Activated CD4-positive, alpha-beta memory T cell treated with anti-CD3 and anti-CD28 coated beads for 36 hours (primary cell): ENCODE measurements around the gene EVI5. TPM values are rescaled to one million over a fixed set of nuclear protein-coding genes. Genes with fewer than 3 reads are reported as not detected.
"Not testable (repeated sequence)": the region's sequence is repeated elsewhere in the genome, so short reads cannot be mapped to it uniquely, and the experiment has no call there.

Experiments used
- CTCF ChIA-PET: fragments of 350-600 bp; sonication (Branson Sonifier 250); formaldehyde crosslinking; loops from one replicate; lab custom pipeline; 2021; ENCODE audit warnings: antibody characterized with exemption, inconsistent platforms; lab: Charles Lee
- POLR2A ChIA-PET: fragments of 350-600 bp; sonication (Branson Sonifier 250); formaldehyde crosslinking; loops from one replicate; lab custom pipeline; 2021; ENCODE audit warnings: antibody characterized with exemption; lab: Charles Lee
- DNase-seq: peaks from one replicate; pipeline ENCODE4 v3.0.0-alpha.2; 2020
- H3K27ac Mint-ChIP-seq: one replicate; pipeline ENCODE4 v1.8.0; 2021; ENCODE audit warnings: mixed read lengths
- H3K27me3 Mint-ChIP-seq: one replicate; pipeline ENCODE4 v1.8.0; 2021; ENCODE audit warnings: mixed read lengths
- H3K36me3 Mint-ChIP-seq: one replicate; pipeline ENCODE4 v1.8.0; 2021; ENCODE audit warnings: mixed read lengths
- H3K4me1 Mint-ChIP-seq: one replicate; pipeline ENCODE4 v1.8.0; 2021; ENCODE audit warnings: low read depth, mixed read lengths
- H3K4me3 Mint-ChIP-seq: one replicate; pipeline ENCODE4 v1.8.0; 2021; ENCODE audit warnings: mild to moderate bottlenecking, mixed read lengths
- H3K9me3 Mint-ChIP-seq: one replicate; pipeline ENCODE4 v1.8.0; 2021; ENCODE audit warnings: mixed read lengths
- intact Hi-C: fragments of 100-400 bp; cut with micrococcal nuclease; formaldehyde crosslinking; loops from one replicate; pipeline ENCODE4 v1.15.1; 2023
- total RNA-seq, 2 experiments: library from RNA; stranded (reverse); gene quantifications; one replicate each; pipeline ENCODE4 v1.2.3, GENCODE V29; 2021

Gene EVI5
- total RNA-seq, 2 experiments from 2014 or later = 36.0 to 37.2 TPM

DNA sequence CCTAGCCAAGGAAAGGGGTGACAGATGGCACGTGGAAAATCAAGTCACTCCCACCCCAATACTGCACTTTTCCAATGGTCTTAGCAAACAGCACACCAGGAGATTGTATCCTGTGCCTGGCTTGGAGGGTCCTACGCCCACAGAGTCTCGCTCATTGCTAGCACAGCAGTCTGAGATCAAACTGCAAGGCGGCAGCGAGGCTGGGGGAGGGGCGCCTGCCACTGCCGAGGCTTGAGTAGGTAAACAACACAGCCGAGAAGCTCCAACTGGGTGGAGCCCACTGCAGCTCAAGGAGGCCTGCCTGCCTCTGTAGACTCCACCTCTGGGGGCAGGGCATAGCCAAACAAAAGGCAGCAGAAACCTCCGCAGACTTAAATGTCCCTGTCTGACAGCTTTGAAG is 195.5 kb downstream of the EVI5 start:
- H3K4me3 Mint-ChIP-seq, DNase-seq, H3K27me3 Mint-ChIP-seq, POLR2A ChIA-PET: not testable (repeated sequence)
- peaks cover 15% of the 10 kb centered on the region for H3K36me3 Mint-ChIP-seq
- H3K9me3 Mint-ChIP-seq = peaks cover 18% of the 10 kb centered on the region
- CTCF ChIA-PET = interaction anchor here (1.6 kb wide), 1 partner anchor 115 kb away, joined by 5 read pairs; no protein-coding TSS in a partner anchor
- H3K27ac Mint-ChIP-seq = peak overlapping the region; percentile 21
- peaks cover 35% of the 10 kb centered on the region for H3K4me1 Mint-ChIP-seq
- intact Hi-C loops = loop anchor here (5.0 to 10.0 kb wide), 6 partner anchors 222 to 837 kb away; partner anchors contain the start of genes DIPK1A, MTF2 and RPL5

DNA sequence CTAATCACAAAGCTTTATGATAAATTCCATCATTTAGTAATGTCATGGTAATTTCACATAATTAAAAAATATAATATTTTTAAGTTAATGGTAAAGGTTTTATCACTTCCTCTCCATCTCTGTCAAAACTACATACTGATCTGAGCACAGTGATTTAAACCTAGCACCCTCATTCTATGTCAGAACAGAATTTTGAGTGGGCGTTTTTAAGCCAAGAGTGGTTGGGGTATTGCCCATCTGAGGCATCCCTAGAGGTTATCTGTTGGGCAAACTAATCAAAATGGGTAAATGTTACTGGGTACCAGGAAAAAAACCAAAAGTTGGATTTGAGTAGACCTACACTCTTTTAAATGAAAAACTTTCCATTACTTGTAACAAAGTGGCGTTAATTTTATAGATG is 197.5 kb downstream of the EVI5 start:
- intact Hi-C loops = loop anchor here (5.0 to 10.0 kb wide), 6 partner anchors 220 to 835 kb away; partner anchors contain the start of genes DIPK1A, MTF2 and RPL5
- DNase-seq = peak; percentile 70
- peaks cover 39% of the 10 kb centered on the region for H3K4me1 Mint-ChIP-seq

DNA sequence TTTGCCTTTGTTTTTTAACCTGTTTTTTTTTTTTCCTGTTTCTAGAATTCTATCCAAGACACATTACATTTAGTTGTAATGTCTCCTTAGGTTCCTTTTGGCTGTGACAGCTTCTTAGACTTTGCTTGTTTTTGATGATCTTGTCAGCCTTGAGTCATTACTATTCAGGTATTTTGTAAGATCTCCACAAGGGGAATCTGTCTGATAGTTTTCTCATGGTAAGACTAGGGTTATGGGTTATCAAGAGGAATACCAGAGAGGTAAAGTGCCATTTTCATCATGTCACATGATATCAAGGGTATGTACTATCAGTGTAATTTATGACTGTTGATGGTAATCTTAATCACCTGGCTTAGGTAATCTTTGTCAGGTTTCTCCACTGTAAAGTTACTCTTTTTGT is 199.1 kb downstream of the EVI5 start:
- no peaks in the 10 kb centered on the region for H3K27me3 Mint-ChIP-seq
- CTCF ChIA-PET = interaction anchor here (0.7 to 1.7 kb wide), 4 partner anchors 47 to 275 kb away, joined by 3 to 8 read pairs (median 4); no protein-coding TSS in a partner anchor
- peak overlapping the region; percentile 11 for H3K4me3 Mint-ChIP-seq
- H3K9me3 Mint-ChIP-seq = peaks cover 13% of the 10 kb centered on the region
- POLR2A ChIA-PET = interaction anchor here (0.9 to 2.9 kb wide), 4 partner anchors 48 to 112 kb away, joined by 3 to 38 read pairs (median 6); no protein-coding TSS in a partner anchor
- H3K4me1 Mint-ChIP-seq = peaks cover 53% of the 10 kb centered on the region
- intact Hi-C loops = loop anchor here (2.0 to 10.0 kb wide), 7 partner anchors 219 to 834 kb away; partner anchors contain the start of genes DIPK1A, MTF2 and RPL5
- H3K27ac Mint-ChIP-seq = peak overlapping the region; percentile 88
- no peak for DNase-seq
- peaks cover 18% of the 10 kb centered on the region for H3K36me3 Mint-ChIP-seq

More for the DNA sequence above, 197.5 kb downstream of the EVI5 start:
- ChIA-PET CTCF (interaction anchor here (0.7 to 2.3 kb wide), 11 partner anchors 8 to 289 kb away, joined by 3 to 17 read pairs (median 4); partner anchors contain the start of gene GLMN), POLR2A (interaction anchor here (0.9 to 2.7 kb wide), 9 partner anchors 10 to 273 kb away, joined by 3 to 35 read pairs (median 4); partner anchors contain the start of gene GFI1)
- Mint-ChIP-seq H3K27me3 (no peaks in the 10 kb centered on the region), H3K4me3 (no peak overlapping the region), H3K36me3 (peaks cover 15% of the 10 kb centered on the region), H3K9me3 (peaks cover 13% of the 10 kb centered on the region), H3K27ac (peak overlapping the region; percentile 81)

DNA sequence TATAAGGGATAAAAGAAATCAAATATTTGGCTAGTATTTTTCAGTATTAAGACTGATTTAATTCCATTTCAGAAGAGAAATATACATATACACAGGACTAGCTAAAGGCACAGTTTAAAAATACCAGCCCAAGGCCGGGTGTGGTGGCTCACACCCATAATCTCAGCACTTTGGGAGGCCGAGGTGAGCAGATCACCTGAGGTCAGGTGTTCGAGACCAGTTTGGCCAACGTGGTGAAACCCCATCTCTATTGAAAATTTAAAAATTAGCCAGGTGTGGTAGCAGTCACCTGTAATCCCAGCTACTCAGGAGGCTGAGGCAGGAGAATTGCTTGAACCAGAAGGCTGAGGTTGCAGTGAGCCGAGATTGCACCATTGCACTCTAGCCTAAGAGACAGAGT is 200.1 kb downstream of the EVI5 start:
- Mint-ChIP-seq H3K27ac (peak overlapping the region; percentile 92), H3K36me3 (peaks cover 10% of the 10 kb centered on the region), H3K4me1 (peaks cover 61% of the 10 kb centered on the region)
- H3K4me3 Mint-ChIP-seq, H3K27me3 Mint-ChIP-seq, H3K9me3 Mint-ChIP-seq: not testable (repeated sequence)
- intact Hi-C loops = loop anchor here (1.0 to 10.0 kb wide), 11 partner anchors 47 to 833 kb away; partner anchors contain the start of genes DIPK1A, MTF2 and RPL5
- CTCF ChIA-PET = interaction anchor here (0.7 to 1.7 kb wide), 6 partner anchors 43 to 274 kb away, joined by 3 to 8 read pairs (median 3); no protein-coding TSS in a partner anchor
- POLR2A ChIA-PET = interaction anchor here (0.7 to 2.9 kb wide), 6 partner anchors 40 to 111 kb away, joined by 3 to 38 read pairs (median 5); no protein-coding TSS in a partner anchor
- peak; percentile 24 for DNase-seq

DNA sequence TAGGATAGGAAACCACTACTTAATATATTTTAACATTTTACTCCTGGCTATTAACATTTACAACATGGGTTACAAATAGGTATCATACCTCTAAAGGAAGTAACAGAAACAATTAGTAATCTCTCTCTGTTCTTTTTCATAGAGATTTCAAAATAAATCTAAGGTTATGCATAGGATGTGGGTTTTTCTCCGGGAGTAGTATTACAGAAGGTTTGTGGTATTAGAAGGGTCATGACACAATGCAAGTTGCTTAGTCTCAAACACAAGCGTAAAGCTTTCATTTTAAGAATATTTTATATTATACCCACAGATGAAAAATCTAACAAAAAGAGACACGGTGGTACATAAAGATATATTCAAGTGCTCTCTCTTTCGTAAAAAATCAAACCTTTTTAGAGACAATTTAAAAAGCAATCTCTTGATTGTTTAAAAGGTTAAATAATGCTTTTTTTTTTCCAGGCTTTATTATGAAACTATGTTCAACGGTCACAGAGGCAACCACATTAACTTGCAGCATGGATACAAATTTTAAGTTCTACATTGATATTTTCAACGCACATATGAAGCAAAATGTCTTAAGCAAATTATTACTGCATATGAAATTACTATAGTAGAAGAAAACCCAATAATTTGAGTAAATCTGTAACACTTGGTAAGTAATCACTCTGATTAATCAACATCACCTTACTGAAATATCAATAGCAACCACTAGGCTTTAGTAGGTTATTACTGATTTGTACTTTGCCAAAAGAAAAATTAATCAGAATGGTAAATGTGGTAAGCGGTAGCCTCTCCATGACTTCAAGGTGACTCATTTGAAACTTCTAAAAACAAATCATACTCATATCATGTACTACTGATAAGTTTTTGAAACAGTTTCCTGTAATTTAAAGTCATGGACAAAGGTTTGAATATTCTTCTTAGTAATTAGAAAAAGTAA is 200.8 kb downstream of the EVI5 start:
- Mint-ChIP-seq H3K36me3 (peaks cover 10% of the 10 kb centered on the region), H3K27me3 (no peaks in the 10 kb centered on the region), H3K4me3 (peak overlapping the region; percentile 65), H3K9me3 (peaks cover 4% of the 10 kb centered on the region), H3K4me1 (peaks cover 64% of the 10 kb centered on the region), H3K27ac (peak overlapping the region; percentile 92)
- no peak for DNase-seq
- intact Hi-C loops = loop anchor here (1.0 to 10.0 kb wide), 9 partner anchors 46 to 779 kb away; partner anchors contain the start of genes DIPK1A, MTF2 and RPL5
- CTCF ChIA-PET = interaction anchor here (0.7 to 2.2 kb wide), 4 partner anchors 46 to 274 kb away, joined by 3 to 14 read pairs (median 3); no protein-coding TSS in a partner anchor
- POLR2A ChIA-PET = interaction anchor here (0.7 to 2.9 kb wide), 8 partner anchors 46 to 1132 kb away, joined by 3 to 38 read pairs (median 4); partner anchors contain the start of gene GFI1

DNA sequence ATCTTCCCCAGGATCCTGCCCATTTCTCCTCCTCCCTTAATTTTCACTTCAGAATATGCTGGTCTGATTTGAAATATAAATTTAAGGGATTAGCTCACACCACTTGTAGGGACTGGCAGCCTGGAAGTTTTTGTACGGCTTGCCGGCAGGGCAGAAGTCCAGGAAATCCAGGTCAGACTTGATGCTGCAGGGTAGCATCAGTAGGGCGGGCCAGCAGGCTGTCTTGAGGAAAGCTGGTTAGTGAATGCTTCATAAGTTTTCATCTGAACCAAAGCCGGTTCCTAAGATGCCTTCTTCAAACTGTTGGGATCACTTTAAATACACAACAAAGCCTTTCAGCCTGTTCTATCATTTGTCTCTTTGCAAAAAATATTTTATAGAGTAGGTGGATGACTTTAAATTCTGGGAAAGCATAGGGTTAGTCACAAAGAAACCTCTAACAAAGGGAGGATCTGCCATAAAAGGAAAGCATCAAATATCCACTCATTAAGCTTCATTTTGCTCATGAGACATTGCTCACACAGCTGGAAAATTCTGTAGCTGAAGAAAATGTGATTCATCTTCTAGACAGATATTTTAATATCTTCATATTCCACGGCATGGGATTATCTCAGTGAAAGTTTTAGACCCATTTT is 207.5 kb downstream of the EVI5 start:
- Mint-ChIP-seq H3K9me3 (no peaks in the 10 kb centered on the region), H3K36me3 (peaks cover 39% of the 10 kb centered on the region), H3K4me3 (peak overlapping the region; percentile 93), H3K27me3 (no peaks in the 10 kb centered on the region), H3K4me1 (peaks cover 54% of the 10 kb centered on the region), H3K27ac (peak overlapping the region; percentile 96)
- ChIA-PET POLR2A (interaction anchor here (0.9 to 8.3 kb wide), 7 partner anchors 9 to 255 kb away, joined by 5 to 105 read pairs (median 9); partner anchors contain the start of gene GFI1), CTCF (interaction anchor here (0.7 to 2.0 kb wide), 6 partner anchors 10 to 267 kb away, joined by 3 to 8 read pairs (median 4); no protein-coding TSS in a partner anchor)
- DNase-seq = peak; percentile 31
- intact Hi-C loops = loop anchor here (1.0 to 2.0 kb wide), 4 partner anchors 10 to 91 kb away; partner anchors contain the start of gene GFI1

DNA sequence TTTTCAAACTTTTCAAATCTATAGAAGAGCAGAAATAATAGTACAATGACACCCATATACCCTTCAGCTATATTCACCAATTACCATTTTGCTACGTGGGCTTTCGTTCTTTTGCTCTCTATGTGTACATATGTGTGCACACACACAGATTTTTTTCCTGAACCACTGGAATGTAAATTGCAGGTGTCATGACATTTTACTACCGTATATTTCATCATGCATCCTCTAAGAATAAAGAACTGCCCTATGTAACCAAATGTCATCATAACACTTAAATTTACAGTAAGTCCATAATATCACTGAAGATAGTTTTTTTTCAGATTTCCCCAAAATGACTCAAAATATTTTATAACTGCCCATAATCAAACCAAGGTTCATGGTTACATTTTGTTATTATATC is 209.8 kb downstream of the EVI5 start:
- no peaks in the 10 kb centered on the region for H3K27me3 Mint-ChIP-seq
- H3K4me1 Mint-ChIP-seq = peaks cover 51% of the 10 kb centered on the region
- DNase-seq = no peak
- H3K36me3 Mint-ChIP-seq = peaks cover 51% of the 10 kb centered on the region
- H3K27ac Mint-ChIP-seq = peak overlapping the region; percentile 89
- no peaks in the 10 kb centered on the region for H3K9me3 Mint-ChIP-seq
- intact Hi-C loops = no loop called here
- ChIA-PET POLR2A (interaction anchor here (1.4 to 8.3 kb wide), 4 partner anchors 12 to 90 kb away, joined by 3 to 105 read pairs (median 28); partner anchors contain the start of gene GFI1), CTCF (interaction anchor here (0.7 kb wide), 1 partner anchor 38 kb away, joined by 3 read pairs; no protein-coding TSS in a partner anchor)
- peak overlapping the region; percentile 82 for H3K4me3 Mint-ChIP-seq

DNA sequence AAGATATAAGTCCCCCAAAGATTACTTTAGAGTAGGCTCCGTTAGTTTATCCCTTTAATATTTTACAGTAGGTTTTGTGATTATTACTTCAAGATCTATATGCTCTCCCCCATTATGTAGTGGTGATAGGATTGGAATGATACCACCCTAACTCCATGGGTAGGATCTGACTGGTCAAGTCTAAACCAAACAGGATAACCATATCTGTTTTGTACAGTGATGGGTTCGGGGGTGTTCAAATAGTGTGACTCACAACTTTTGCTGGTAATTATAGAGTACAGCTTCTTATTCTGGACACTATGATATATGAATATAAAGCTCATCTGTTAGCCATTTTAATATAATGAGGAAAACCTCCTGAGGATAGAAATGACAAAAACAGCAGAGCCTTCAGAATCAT is 212.4 kb downstream of the EVI5 start:
- Mint-ChIP-seq H3K27me3 (no peaks in the 10 kb centered on the region), H3K4me1 (peaks cover 44% of the 10 kb centered on the region), H3K36me3 (peaks cover 70% of the 10 kb centered on the region), H3K4me3 (peak overlapping the region; percentile 48), H3K27ac (peak overlapping the region; percentile 33), H3K9me3 (no peaks in the 10 kb centered on the region)
- ChIA-PET POLR2A (interaction anchor here (0.9 to 8.3 kb wide), 4 partner anchors 8 to 87 kb away, joined by 3 to 105 read pairs (median 10); partner anchors contain the start of gene GFI1), CTCF (no interaction called here)
- intact Hi-C loops = no loop called here
- DNase-seq = no peak

DNA sequence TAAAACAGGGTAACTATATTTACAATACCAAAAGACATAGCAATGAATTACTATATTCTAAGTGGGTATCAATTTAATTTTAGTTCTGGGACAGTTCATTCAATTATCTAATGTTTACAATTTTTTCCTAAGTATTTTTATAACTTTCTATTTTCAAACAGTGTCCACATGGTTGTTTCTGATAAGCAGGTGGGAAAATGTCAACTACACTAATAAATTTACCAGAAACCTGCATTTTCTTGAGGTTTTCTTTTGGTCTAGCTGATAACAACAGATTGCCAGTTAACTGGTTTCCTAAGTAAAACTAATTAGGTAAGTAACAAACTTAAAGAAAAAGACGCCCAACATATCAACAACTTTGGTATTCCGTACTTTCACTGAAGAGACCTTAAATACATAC is 213.3 kb downstream of the EVI5 start:
- peaks cover 64% of the 10 kb centered on the region for H3K36me3 Mint-ChIP-seq
- H3K27ac Mint-ChIP-seq = no peak overlapping the region
- ChIA-PET CTCF (interaction anchor here (0.6 to 1.1 kb wide), 2 partner anchors 54 to 86 kb away, joined by 3 to 4 read pairs; no protein-coding TSS in a partner anchor), POLR2A (interaction anchor here (0.5 to 8.3 kb wide), 3 partner anchors 33 to 86 kb away, joined by 3 to 105 read pairs (median 3); partner anchors contain the start of gene GFI1)
- intact Hi-C loops = no loop called here
- no peaks in the 10 kb centered on the region for H3K9me3 Mint-ChIP-seq
- H3K4me3 Mint-ChIP-seq = peak overlapping the region; percentile 48
- DNase-seq = no peak
- H3K27me3 Mint-ChIP-seq = no peaks in the 10 kb centered on the region
- H3K4me1 Mint-ChIP-seq = peaks cover 45% of the 10 kb centered on the region

DNA sequence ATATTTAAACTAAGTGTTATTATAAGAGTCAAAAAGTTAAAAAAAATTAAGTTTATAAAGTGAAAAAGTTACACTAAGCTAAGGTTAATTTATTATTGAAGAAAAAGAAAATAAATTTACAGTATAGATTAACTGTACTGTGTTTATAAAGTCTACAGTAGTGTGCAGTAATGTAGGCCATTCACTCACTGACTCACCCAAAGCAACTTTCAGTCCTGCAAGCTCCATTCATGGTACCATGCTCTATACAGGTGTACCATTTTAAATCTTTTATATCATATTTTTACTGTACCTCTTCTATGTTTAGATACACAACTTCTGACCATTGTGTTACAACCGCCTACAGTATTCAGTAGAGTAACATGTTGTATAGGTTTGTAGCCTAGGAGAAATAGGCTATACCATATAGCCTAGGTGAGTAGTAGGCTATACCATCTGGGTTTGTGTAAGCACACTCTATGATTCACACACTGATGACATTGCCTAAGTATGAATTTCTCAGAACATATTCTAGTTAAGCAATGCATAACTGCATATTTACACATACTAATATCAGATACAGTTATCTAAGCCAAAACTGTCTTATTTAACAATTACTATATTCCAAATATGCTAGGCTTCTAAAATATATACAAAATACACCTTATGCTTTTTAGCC is 217.6 kb downstream of the EVI5 start:
- H3K36me3 Mint-ChIP-seq = peaks cover 58% of the 10 kb centered on the region

More for the DNA sequence above, 217.6 kb downstream of the EVI5 start:
- Mint-ChIP-seq H3K27ac (no peak overlapping the region), H3K4me1 (peaks cover 49% of the 10 kb centered on the region), H3K9me3 (no peaks in the 10 kb centered on the region), H3K4me3 (no peak overlapping the region), H3K27me3 (no peaks in the 10 kb centered on the region)
- DNase-seq = no peak
- intact Hi-C loops = loop anchor here (1.0 kb wide), 1 partner anchor 10 kb away; no protein-coding TSS in a partner anchor
- POLR2A ChIA-PET = interaction anchor here (0.9 to 1.0 kb wide), 3 partner anchors 30 to 93 kb away, joined by 3 to 5 read pairs (median 3); partner anchors contain the start of gene GFI1
- CTCF ChIA-PET = interaction anchor here (1.7 kb wide), 1 partner anchor 10 kb away, joined by 4 read pairs; no protein-coding TSS in a partner anchor
